Prostate gland (tissue), 2 donors: ENCODE data around the gene PRKAG3.

Experiments
- POLR2A ChIP-seq: fragments of 450-650 bp; IDR thresholded peaks from one replicate; pipeline ENCODE4 v1.6.1; 2016; ENCODE audit warnings: antibody characterized with exemption, mild to moderate bottlenecking
- POLR2AphosphoS5 ChIP-seq: sonication (generic); formaldehyde crosslinking; IDR thresholded peaks from one replicate; pipeline ENCODE4 v1.6.1; 2017; ENCODE audit warnings: antibody characterized with exemption
- TF ChIP-seq, protein P1 (sequence below), 4 experiments: fragments of 200-600 bp in 2 of 4; fragments of 450-650 bp in 2 of 4; sonication (generic) in 2 of 4; IDR thresholded peaks; 1 replicate in 3 of 4; 2 replicates in 1 of 4; pipeline ENCODE4 v1.5.1; 2016 to 2019; ENCODE audit warnings: antibody characterized with exemption in 4 of 4, mild to moderate bottlenecking in 2 of 4, moderate library complexity in 2 of 4

GRCh38 chr2:218878926-218879761, 47.5 kb upstream of the PRKAG3 start:
- TF ChIP-seq, protein P1, sequence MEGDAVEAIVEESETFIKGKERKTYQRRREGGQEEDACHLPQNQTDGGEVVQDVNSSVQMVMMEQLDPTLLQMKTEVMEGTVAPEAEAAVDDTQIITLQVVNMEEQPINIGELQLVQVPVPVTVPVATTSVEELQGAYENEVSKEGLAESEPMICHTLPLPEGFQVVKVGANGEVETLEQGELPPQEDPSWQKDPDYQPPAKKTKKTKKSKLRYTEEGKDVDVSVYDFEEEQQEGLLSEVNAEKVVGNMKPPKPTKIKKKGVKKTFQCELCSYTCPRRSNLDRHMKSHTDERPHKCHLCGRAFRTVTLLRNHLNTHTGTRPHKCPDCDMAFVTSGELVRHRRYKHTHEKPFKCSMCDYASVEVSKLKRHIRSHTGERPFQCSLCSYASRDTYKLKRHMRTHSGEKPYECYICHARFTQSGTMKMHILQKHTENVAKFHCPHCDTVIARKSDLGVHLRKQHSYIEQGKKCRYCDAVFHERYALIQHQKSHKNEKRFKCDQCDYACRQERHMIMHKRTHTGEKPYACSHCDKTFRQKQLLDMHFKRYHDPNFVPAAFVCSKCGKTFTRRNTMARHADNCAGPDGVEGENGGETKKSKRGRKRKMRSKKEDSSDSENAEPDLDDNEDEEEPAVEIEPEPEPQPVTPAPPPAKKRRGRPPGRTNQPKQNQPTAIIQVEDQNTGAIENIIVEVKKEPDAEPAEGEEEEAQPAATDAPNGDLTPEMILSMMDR (IDR thresholded peaks at IDR 0.05), result no peak
- TF ChIP-seq POLR2AphosphoS5 (no peak), POLR2A (no peak)
